Liver (tissue), 9 donors: ENCODE results near the gene PRG3. TPM values are rescaled to one million over a fixed set of nuclear protein-coding genes. Genes with fewer than 3 reads are reported as not detected.

ENCODE experiments used
- DNase-seq: peaks from one replicate; pipeline ENCODE4 v3.0.0-alpha.2; 2017; ENCODE audit warnings: low spot score
- H3K27ac ChIP-seq, 2 donors: one replicate each; pipeline ENCODE4 v1.7.0; 2013; ENCODE audit warnings: inconsistent platforms in 2 of 2, low read length in 2 of 2, control low read depth in 1 of 2, low read depth in 1 of 2, mild to moderate bottlenecking in 1 of 2
- H3K27me3 ChIP-seq, 4 donors: one replicate each; pipeline versions ENCODE4 v1.6.1 to v1.7.0; 2013; ENCODE audit warnings: low read length in 3 of 4, inconsistent platforms in 1 of 4, mild to moderate bottlenecking in 1 of 4, moderate library complexity in 1 of 4; ENCODE audit not compliant: control insufficient read depth in 4 of 4, insufficient read depth in 4 of 4
- H3K36me3 ChIP-seq, 4 donors: one replicate each; pipeline versions ENCODE4 v1.6.1 to v1.7.0; 2013; ENCODE audit warnings: low read length in 3 of 4, mild to moderate bottlenecking in 3 of 4, low read depth in 1 of 4, moderate library complexity in 1 of 4; ENCODE audit not compliant: control insufficient read depth in 4 of 4, insufficient read depth in 3 of 4
- H3K4me1 ChIP-seq, 4 donors: one replicate each; pipeline versions ENCODE4 v1.6.1 to v1.7.0; 2013; ENCODE audit warnings: low read length in 3 of 4, mild to moderate bottlenecking in 3 of 4, moderate library complexity in 1 of 4; ENCODE audit not compliant: control insufficient read depth in 4 of 4, insufficient read depth in 4 of 4
- H3K4me3 ChIP-seq, 3 donors: one replicate each; pipeline versions ENCODE4 v1.6.1 to v1.7.0; 2013; ENCODE audit warnings: low read length in 3 of 3, control low read depth in 1 of 3, low read depth in 1 of 3, mild to moderate bottlenecking in 1 of 3
- H3K9ac ChIP-seq, 2 donors: one replicate each; pipeline ENCODE4 v1.7.0; 2013; ENCODE audit warnings: low read length in 2 of 2, mild to moderate bottlenecking in 2 of 2, moderate library complexity in 2 of 2, control low read depth in 1 of 2, low read depth in 1 of 2
- H3K9me3 ChIP-seq, 4 donors: one replicate each; pipeline versions ENCODE4 v1.6.1 to v1.7.0; 2013; ENCODE audit warnings: low read length in 3 of 4; ENCODE audit not compliant: control insufficient read depth in 4 of 4
- EGR1 ChIP-seq, 2 donors: IDR thresholded peaks; 2 replicates each; pipeline ENCODE4 v1.6.1; 2016 to 2018; ENCODE audit warnings: antibody characterized with exemption in 2 of 2, low read depth in 2 of 2
- FOXA1 ChIP-seq: IDR thresholded peaks from 2 replicates; pipeline ENCODE4 v1.6.1; 2016; ENCODE audit warnings: antibody characterized with exemption
- FOXA2 ChIP-seq: IDR thresholded peaks from 2 replicates; pipeline ENCODE4 v1.6.1; 2016; ENCODE audit warnings: antibody characterized with exemption
- GABPA ChIP-seq, 2 donors: IDR thresholded peaks in 1 of 2; conservative IDR thresholded peaks in 1 of 2; 2 replicates each; pipeline ENCODE4 v1.6.1; 2016; ENCODE audit warnings: antibody characterized with exemption in 2 of 2, mild to moderate bottlenecking in 1 of 2, moderate library complexity in 1 of 2
- HNF4A ChIP-seq, 2 donors: conservative IDR thresholded peaks; 2 replicates each; pipeline ENCODE4 v1.6.1; 2016; ENCODE audit warnings: antibody characterized with exemption in 2 of 2, mild to moderate bottlenecking in 2 of 2
- HNF4G ChIP-seq: IDR thresholded peaks from 2 replicates; pipeline ENCODE4 v1.6.1; 2016; ENCODE audit warnings: antibody characterized with exemption
- JUND ChIP-seq, 2 donors: IDR thresholded peaks; 2 replicates each; pipeline ENCODE4 v1.6.1; 2016; ENCODE audit warnings: antibody characterized with exemption in 2 of 2
- NR2F2 ChIP-seq: IDR thresholded peaks from 2 replicates; pipeline ENCODE4 v1.6.1; 2016; ENCODE audit warnings: antibody characterized with exemption
- RAD21 ChIP-seq, 2 donors: IDR thresholded peaks; 2 replicates each; pipeline ENCODE4 v1.6.1; 2016; ENCODE audit warnings: antibody characterized with exemption in 2 of 2, mild to moderate bottlenecking in 2 of 2
- RXRA ChIP-seq, 2 donors: IDR thresholded peaks; 2 replicates each; pipeline ENCODE4 v1.6.1; 2017 to 2018; ENCODE audit warnings: antibody characterized with exemption in 2 of 2, mild to moderate bottlenecking in 1 of 2
- SP1 ChIP-seq: IDR thresholded peaks from 2 replicates; pipeline ENCODE4 v1.6.1; 2018; ENCODE audit warnings: antibody characterized with exemption, mild to moderate bottlenecking
- TAF1 ChIP-seq: conservative IDR thresholded peaks from 2 replicates; pipeline ENCODE4 v1.6.1; 2016; ENCODE audit warnings: antibody characterized with exemption, mild to moderate bottlenecking
- YY1 ChIP-seq: IDR thresholded peaks from 2 replicates; pipeline ENCODE4 v1.6.1; 2016; ENCODE audit warnings: antibody characterized with exemption, mild to moderate bottlenecking
- WGBS: extraction: QIAGEN DNeasy Blood & Tissue Kit; methylation state at CpG from one replicate; pipeline ENCODE4 v1.1.7; 2013; 5-methylcytosine and 5-hydroxymethylcytosine counted together
- polyA plus RNA-seq, 2 donors: library from polyadenylated mRNA; stranded (reverse) in 1 of 2; unstranded in 1 of 2; fragments of 200-250 nt in 1 of 2; fragments of >200 nt in 1 of 2; fragmentation: Nextera tagmentation in 1 of 2; extraction: Ambion mirVana in 1 of 2; gene quantifications; one replicate each; pipeline versions ENCODE4 v1.2.1 to v1.2.3, GENCODE V29; 2013 to 2015
- total RNA-seq, 2 donors: library from RNA; depleted of rRNA; stranded (reverse); fragments of >200 nt; gene quantifications; one replicate each; pipeline ENCODE4 v1.2.3, GENCODE V29; 2014
- TF ChIP-seq, protein P1 (sequence below): IDR thresholded peaks from 2 replicates; pipeline ENCODE4 v1.6.1; 2016; ENCODE audit warnings: antibody characterized with exemption
- TF ChIP-seq, protein P2 (sequence below): fragments of 150-350 bp; IDR thresholded peaks from 2 replicates; pipeline ENCODE4 v1.5.1; 2017; ENCODE audit warnings: improper control_type of control experiment, low read depth, low read length; ENCODE audit not compliant: missing input control
- TF ChIP-seq, protein P3 (sequence below): IDR thresholded peaks from 2 replicates; pipeline ENCODE4 v1.6.1; 2016; ENCODE audit warnings: antibody characterized with exemption, mild to moderate bottlenecking
- TF ChIP-seq, protein P4 (sequence below): IDR thresholded peaks from 2 replicates; pipeline ENCODE4 v1.6.1; 2016; ENCODE audit warnings: antibody characterized with exemption
- TF ChIP-seq, protein P5 (sequence below): IDR thresholded peaks from 2 replicates; pipeline ENCODE4 v1.6.1; 2016; ENCODE audit warnings: antibody characterized with exemption
- donor health status: healthy.
- donor health status: healthy.
- donor health status: healthy.
- donor health status: healthy.
- donor health status: healthy.

PRG3 gene
- total and polyA plus RNA-seq, 4 donors, result 0.22 to 4.9 TPM; not detected in 2

DNA sequence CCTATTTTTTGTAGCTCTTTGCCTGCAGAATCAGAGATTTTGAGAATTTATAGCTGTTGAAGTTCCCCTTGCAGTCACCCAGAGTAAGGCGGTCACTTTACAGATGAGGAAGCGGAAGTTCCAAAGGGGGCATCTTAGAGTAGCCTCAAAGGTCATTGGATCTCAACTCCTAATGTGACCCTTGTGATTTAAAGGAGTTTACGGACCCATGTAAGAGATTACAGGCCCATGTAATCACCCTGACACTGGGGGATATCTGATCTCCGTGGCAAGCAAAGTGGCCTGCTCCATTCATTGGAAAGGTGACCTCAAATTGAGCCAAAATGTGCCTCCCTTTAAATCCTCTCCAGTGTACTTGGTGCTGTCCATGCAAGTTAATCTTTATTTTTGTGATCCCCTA is 27.1 kb downstream of the PRG3 start:
- H3K4me1 ChIP-seq, result peaks cover 0 to 9% (median 7%) of the 10 kb centered on the region in 4 donors
- H3K27me3 ChIP-seq, result no peaks in the 10 kb centered on the region
- peaks cover 0 to 2% (median 0%) of the 10 kb centered on the region in 4 donors for H3K9me3 ChIP-seq
- no peak overlapping the region for H3K4me3 ChIP-seq
- H3K9ac ChIP-seq, result no peak overlapping the region
- H3K36me3 ChIP-seq, result no peaks in the 10 kb centered on the region
- 83% methylated on average over 4 of the region's 4 CpGs for WGBS
- TF ChIP-seq, protein P1, sequence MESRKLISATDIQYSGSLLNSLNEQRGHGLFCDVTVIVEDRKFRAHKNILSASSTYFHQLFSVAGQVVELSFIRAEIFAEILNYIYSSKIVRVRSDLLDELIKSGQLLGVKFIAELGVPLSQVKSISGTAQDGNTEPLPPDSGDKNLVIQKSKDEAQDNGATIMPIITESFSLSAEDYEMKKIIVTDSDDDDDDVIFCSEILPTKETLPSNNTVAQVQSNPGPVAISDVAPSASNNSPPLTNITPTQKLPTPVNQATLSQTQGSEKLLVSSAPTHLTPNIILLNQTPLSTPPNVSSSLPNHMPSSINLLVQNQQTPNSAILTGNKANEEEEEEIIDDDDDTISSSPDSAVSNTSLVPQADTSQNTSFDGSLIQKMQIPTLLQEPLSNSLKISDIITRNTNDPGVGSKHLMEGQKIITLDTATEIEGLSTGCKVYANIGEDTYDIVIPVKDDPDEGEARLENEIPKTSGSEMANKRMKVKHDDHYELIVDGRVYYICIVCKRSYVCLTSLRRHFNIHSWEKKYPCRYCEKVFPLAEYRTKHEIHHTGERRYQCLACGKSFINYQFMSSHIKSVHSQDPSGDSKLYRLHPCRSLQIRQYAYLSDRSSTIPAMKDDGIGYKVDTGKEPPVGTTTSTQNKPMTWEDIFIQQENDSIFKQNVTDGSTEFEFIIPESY, result no peak
- TF ChIP-seq RAD21 (IDR thresholded peaks at IDR 0.05) (no peak), TAF1 (no peak), FOXA2 (no peak), FOXA1 (no peak), SP1 (no peak), JUND (IDR thresholded peaks at IDR 0.05) (no peak), HNF4G (no peak), HNF4A (conservative IDR thresholded peaks at IDR 0.05) (no peak), GABPA (IDR thresholded peaks at IDR 0.05 in 1 of 2, conservative IDR thresholded peaks at IDR 0.05 in 1 of 2) (no peak)
- TF ChIP-seq, protein P2, sequence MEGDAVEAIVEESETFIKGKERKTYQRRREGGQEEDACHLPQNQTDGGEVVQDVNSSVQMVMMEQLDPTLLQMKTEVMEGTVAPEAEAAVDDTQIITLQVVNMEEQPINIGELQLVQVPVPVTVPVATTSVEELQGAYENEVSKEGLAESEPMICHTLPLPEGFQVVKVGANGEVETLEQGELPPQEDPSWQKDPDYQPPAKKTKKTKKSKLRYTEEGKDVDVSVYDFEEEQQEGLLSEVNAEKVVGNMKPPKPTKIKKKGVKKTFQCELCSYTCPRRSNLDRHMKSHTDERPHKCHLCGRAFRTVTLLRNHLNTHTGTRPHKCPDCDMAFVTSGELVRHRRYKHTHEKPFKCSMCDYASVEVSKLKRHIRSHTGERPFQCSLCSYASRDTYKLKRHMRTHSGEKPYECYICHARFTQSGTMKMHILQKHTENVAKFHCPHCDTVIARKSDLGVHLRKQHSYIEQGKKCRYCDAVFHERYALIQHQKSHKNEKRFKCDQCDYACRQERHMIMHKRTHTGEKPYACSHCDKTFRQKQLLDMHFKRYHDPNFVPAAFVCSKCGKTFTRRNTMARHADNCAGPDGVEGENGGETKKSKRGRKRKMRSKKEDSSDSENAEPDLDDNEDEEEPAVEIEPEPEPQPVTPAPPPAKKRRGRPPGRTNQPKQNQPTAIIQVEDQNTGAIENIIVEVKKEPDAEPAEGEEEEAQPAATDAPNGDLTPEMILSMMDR, result no peak
- TF ChIP-seq, protein P3, sequence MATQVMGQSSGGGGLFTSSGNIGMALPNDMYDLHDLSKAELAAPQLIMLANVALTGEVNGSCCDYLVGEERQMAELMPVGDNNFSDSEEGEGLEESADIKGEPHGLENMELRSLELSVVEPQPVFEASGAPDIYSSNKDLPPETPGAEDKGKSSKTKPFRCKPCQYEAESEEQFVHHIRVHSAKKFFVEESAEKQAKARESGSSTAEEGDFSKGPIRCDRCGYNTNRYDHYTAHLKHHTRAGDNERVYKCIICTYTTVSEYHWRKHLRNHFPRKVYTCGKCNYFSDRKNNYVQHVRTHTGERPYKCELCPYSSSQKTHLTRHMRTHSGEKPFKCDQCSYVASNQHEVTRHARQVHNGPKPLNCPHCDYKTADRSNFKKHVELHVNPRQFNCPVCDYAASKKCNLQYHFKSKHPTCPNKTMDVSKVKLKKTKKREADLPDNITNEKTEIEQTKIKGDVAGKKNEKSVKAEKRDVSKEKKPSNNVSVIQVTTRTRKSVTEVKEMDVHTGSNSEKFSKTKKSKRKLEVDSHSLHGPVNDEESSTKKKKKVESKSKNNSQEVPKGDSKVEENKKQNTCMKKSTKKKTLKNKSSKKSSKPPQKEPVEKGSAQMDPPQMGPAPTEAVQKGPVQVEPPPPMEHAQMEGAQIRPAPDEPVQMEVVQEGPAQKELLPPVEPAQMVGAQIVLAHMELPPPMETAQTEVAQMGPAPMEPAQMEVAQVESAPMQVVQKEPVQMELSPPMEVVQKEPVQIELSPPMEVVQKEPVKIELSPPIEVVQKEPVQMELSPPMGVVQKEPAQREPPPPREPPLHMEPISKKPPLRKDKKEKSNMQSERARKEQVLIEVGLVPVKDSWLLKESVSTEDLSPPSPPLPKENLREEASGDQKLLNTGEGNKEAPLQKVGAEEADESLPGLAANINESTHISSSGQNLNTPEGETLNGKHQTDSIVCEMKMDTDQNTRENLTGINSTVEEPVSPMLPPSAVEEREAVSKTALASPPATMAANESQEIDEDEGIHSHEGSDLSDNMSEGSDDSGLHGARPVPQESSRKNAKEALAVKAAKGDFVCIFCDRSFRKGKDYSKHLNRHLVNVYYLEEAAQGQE, result no peak
- H3K27ac ChIP-seq, result no peak overlapping the region
- DNase-seq, result no peak

DNA sequence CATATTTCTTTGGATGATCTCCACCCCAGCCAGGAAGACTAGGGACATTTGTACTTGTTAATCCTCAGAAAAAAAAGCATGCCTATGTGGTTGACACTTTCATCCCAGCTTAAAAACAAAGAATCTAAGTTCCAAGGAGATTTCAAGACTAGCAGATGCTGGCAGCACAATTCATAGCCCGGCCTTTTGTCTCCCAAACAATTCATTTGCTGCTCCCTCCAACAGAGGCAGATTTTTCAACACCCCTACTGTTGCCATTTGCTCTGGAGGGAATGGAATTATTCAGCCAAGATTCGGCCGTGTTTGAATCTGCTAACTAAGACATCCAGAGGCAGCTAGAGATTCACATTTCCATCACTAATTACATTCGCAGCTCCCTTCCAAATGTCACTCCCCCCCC is 27.5 kb downstream of the PRG3 start:
- Histone ChIP-seq H3K9me3 (peaks cover 0 to 2% (median 0%) of the 10 kb centered on the region in 4 donors), H3K9ac (no peak overlapping the region), H3K4me1 (peaks cover 0 to 9% (median 7%) of the 10 kb centered on the region in 4 donors), H3K4me3 (no peak overlapping the region), H3K27ac (no peak overlapping the region), H3K36me3 (no peaks in the 10 kb centered on the region), H3K27me3 (no peaks in the 10 kb centered on the region)
- DNase-seq, result no peak
- 79% methylated on average over 4 of the region's 4 CpGs for WGBS
- TF ChIP-seq HNF4G (no peak), NR2F2 (no peak), TAF1 (no peak), YY1 (no peak), SP1 (no peak), RXRA (IDR thresholded peaks at IDR 0.05) (no peak), EGR1 (IDR thresholded peaks at IDR 0.05; ENCODE audit: low read depth in 2 of 2) (no peak), FOXA1 (no peak), RAD21 (IDR thresholded peaks at IDR 0.05) (no peak), FOXA2 (no peak), HNF4A (conservative IDR thresholded peaks at IDR 0.05) (no peak), GABPA (IDR thresholded peaks at IDR 0.05 in 1 of 2, conservative IDR thresholded peaks at IDR 0.05 in 1 of 2) (no peak), JUND (IDR thresholded peaks at IDR 0.05) (no peak)
- TF ChIP-seq, protein P2, result no peak
- TF ChIP-seq, protein P1, result no peak
- TF ChIP-seq, protein P4, sequence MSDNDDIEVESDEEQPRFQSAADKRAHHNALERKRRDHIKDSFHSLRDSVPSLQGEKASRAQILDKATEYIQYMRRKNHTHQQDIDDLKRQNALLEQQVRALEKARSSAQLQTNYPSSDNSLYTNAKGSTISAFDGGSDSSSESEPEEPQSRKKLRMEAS, result no peak
- TF ChIP-seq, protein P5, sequence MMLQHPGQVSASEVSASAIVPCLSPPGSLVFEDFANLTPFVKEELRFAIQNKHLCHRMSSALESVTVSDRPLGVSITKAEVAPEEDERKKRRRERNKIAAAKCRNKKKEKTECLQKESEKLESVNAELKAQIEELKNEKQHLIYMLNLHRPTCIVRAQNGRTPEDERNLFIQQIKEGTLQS, result no peak
